Ascending aorta (tissue), 2 donors: ENCODE data around the gene VWA3A. TPM values are rescaled to one million over a fixed set of nuclear protein-coding genes. Genes with fewer than 3 reads are reported as not detected.

Experiments
- DNase-seq, 2 donors: peaks; one replicate each; pipeline ENCODE4 v3.0.0-alpha.2; 2019; ENCODE audit warnings: low spot score in 2 of 2
- H3K27ac ChIP-seq, 2 donors: fragments of 200-600 bp; sonication (generic); one replicate each; pipeline ENCODE4 v1.5.1; 2016 to 2017; ENCODE audit warnings: mild to moderate bottlenecking in 1 of 2
- H3K27me3 ChIP-seq: fragments of 200-600 bp; sonication (generic); one replicate; pipeline ENCODE4 v1.5.1; 2017
- H3K36me3 ChIP-seq, 2 donors: fragments of 200-600 bp; sonication (generic); one replicate each; pipeline ENCODE4 v1.5.1; 2016
- H3K4me1 ChIP-seq, 2 donors: fragments of 200-600 bp; sonication (generic); one replicate each; pipeline ENCODE4 v1.5.1; 2016 to 2017; ENCODE audit warnings: mild to moderate bottlenecking in 1 of 2
- H3K4me3 ChIP-seq, 2 donors: fragments of 200-600 bp; sonication (generic); one replicate each; pipeline ENCODE4 v1.5.1; 2016 to 2017; ENCODE audit warnings: mild to moderate bottlenecking in 1 of 2
- H3K9me3 ChIP-seq, 2 donors: fragments of 200-600 bp; sonication (generic); one replicate each; pipeline ENCODE4 v1.5.1; 2016
- intact Hi-C: fragments of 100-400 bp; cut with DNase I; formaldehyde crosslinking; loops from one replicate; pipeline ENCODE4 v1.15.1; 2023
- total RNA-seq: library from RNA; depleted of rRNA; stranded (reverse); fragments of >200 nt; gene quantifications from one replicate; pipeline ENCODE4 v1.1.0, GENCODE V29; 2016
- TF ChIP-seq, protein P1 (sequence below), 3 experiments: fragments of 200-600 bp in 2 of 3; fragments of 450-650 bp in 1 of 3; sonication (generic) in 2 of 3; IDR thresholded peaks; one replicate each; pipeline ENCODE4 v1.5.1; 2016 to 2019; ENCODE audit warnings: antibody characterized with exemption in 3 of 3, mild to moderate bottlenecking in 1 of 3, moderate library complexity in 1 of 3

VWA3A gene
- total RNA-seq, 1 donor from 2014 or later = not detected

DNA sequence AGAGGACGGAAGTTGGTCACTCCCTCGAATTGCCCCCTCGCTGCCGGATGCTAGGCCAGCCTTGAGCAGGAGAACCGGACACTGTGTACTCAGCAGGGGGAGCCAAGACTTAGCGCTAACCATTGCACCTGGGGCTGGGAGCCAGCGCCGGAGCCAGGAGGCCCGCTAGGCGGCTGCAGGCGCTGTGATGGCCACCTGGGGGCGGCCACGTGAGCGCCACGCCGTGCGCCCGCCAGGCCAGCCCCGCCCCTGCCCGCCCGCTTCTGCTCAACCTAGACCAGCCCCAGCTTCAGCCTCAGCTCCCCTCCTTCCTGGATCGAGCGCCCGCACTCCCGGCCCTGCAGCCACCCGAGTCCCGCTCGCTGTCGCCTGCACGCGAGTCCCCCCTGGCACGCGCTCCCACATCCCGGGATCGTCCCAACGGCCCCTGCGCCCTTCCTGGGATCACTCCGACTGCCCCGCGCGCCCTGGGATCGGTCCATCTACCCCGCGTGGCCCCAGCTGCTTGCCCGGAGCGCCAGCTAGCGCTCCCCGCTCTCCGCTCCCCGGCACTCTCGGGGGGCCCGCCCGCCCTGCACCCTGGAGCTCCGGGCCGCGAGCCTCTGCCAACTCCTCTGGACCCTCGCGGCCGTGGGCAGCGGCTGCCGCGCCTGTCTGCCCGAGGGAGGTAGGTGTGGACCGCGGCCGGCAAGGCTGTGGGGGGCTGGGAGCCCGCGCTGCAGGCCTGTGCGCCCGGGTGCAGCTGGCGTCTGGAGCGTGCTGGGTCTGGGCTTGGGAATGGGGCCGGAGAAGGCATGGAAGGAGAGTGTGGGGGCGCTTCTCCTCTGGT, 113.9 kb downstream of the VWA3A start, which contains the start of gene EEF2K:
Gene EEF2K (plus strand): TSS at position 266 of the 829 bp plus-strand sequence. CDS start 19,452 bp downstream, outside the sequence.
- H3K27ac ChIP-seq = peak within 1 kb of the TSS; percentile 87 to 88
- H3K4me1 ChIP-seq = peaks cover 3 to 44% of the 10 kb centered on the region in 2 donors
- no peaks in the 10 kb centered on the region for H3K27me3 ChIP-seq
- H3K9me3 ChIP-seq = no peaks in the 10 kb centered on the region
- H3K36me3 ChIP-seq = no peaks in the 10 kb centered on the region
- TF ChIP-seq, protein P1, sequence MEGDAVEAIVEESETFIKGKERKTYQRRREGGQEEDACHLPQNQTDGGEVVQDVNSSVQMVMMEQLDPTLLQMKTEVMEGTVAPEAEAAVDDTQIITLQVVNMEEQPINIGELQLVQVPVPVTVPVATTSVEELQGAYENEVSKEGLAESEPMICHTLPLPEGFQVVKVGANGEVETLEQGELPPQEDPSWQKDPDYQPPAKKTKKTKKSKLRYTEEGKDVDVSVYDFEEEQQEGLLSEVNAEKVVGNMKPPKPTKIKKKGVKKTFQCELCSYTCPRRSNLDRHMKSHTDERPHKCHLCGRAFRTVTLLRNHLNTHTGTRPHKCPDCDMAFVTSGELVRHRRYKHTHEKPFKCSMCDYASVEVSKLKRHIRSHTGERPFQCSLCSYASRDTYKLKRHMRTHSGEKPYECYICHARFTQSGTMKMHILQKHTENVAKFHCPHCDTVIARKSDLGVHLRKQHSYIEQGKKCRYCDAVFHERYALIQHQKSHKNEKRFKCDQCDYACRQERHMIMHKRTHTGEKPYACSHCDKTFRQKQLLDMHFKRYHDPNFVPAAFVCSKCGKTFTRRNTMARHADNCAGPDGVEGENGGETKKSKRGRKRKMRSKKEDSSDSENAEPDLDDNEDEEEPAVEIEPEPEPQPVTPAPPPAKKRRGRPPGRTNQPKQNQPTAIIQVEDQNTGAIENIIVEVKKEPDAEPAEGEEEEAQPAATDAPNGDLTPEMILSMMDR (IDR thresholded peaks at IDR 0.05) = peak; percentile 70 to 98 (median 84)
- peak within 1 kb of the TSS; percentile 74 to 85 for H3K4me3 ChIP-seq
- peak; percentile 79 to 97 for DNase-seq
- intact Hi-C loops = loop anchor here (1.0 to 5.0 kb wide), 5 partner anchors 10 to 1299 kb away; no protein-coding TSS in a partner anchor

Other genes with a start within 250 kb of the VWA3A start
- gene NPIPB4, start 234.8 kb upstream of the VWA3A start, total RNA-seq = 12.3 TPM
- 66.3 TPM for gene UQCRC2, start 139.2 kb upstream of the VWA3A start, total RNA-seq
- gene PDZD9, start 91.4 kb upstream of the VWA3A start, total RNA-seq = not detected
- 3.6 TPM for gene MOSMO, start 84.4 kb upstream of the VWA3A start, total RNA-seq
- gene SDR42E2, start 70.0 kb downstream of the VWA3A start, total RNA-seq = not detected
- gene EEF2K, start 113.7 kb downstream of the VWA3A start, total RNA-seq = 31.9 TPM
- 19.5 TPM for gene POLR3E, start 204.9 kb downstream of the VWA3A start, total RNA-seq